ENCODE results near the gene TSPAN3.

Gene TSPAN3

GRCh38 chr15:77070495-77071304 is at the start of gene TSPAN3:
TSPAN3 (minus strand) TSS chr15:77071109; CDS start chr15:77070954, 155 bp downstream.
- DNase-seq (ENCODE audit: low spot score), result peak; percentile 99

DNA sequence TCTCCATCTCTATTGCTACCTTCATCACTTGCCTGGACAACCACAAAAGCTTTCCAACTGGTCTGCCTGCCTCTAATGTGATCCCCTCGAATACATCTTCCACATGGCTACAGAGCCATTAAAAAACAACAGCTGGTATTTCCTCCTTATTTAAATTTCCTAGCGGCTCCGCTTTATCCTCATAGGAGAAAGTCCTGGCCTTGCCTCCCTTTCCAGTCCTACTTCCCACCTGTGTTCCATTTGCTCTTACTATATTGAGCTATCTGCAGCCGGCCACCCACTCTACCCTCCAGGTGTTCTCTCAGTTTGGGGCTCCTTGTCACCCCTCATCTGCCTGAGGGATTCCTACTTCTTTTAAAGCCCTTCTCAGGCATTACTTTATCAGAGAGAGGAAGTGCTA is 49.7 kb upstream of the TSPAN3 start:
- no peak for DNase-seq (ENCODE audit: low spot score)

GRCh38 chr15:77119446-77119845 is 48.5 kb upstream of the TSPAN3 start:
- no peak for DNase-seq (ENCODE audit: low spot score)

GRCh38 chr15:77118882-77119321 is 48.0 kb upstream of the TSPAN3 start:
- DNase-seq (ENCODE audit: low spot score), result peak; percentile 68

DNA sequence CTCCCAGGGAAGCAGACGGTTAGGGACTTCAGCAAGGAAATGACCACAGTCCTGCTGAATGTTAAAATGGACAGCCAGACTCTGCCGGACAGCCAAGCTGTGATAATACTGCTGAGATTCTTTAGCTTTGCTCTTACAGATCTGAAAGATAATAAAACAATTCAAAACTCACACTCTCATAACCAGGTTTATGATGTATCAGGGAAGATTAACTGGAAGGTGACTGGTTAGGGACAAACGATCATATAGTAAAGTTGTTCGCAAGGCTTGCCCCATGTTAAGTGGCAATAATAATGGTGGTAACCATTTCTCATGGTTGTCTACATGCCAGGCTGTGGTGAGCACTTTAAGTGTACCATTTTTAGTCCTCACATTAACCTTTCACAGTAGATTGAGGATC is 44.3 kb upstream of the TSPAN3 start:
- DNase-seq (ENCODE audit: low spot score), result no peak

DNA sequence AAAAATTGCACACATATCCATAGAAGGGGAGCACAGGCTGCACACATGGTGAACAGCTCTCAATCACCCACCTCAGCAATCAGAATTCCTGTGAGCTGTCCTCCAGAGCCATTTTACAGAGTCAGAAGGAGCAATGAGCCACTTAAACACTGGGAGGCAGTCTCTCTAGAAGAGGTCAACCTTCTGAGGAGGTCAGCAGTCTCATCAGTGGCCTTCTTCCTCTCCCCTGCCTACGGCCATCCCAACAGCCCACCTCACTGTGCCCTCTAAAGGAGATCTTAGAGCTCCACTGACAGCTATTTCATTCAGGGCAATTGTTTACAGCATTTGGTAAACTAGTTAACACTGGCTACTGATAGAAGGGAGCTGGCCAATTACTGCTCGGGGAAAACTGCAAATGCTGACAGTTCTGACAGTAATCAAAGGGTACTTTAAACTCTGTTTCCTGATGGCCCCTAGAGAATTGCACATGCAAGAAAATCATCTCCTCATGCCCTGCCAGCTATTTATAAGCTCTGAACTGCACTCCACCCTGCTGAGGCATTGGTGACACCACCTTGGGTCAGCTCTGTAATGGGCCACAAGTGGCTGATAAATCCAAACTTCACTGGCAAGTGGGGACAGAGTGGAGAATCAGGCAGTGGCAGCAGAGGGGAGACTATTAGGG is 42.1 kb upstream of the TSPAN3 start:
- no peak for DNase-seq (ENCODE audit: low spot score)

DNA sequence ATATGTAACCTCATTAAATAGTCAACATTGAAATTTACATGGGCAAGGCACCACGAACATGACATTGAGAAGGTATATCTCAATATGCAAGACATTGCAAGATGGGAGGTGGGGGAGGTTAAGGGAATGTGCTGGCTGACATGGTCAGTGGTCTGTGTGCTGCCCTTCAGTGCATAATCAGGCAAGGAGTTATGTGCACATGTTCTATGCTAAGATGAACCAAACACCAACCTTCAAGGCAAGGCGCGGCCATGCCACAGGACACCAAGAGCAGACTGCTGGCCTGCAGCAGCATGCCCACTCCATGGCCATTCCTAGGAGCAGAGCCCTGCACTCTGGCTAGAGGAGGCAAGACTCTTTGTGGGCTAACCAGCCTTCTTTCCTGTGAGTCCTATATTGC is 40.9 kb upstream of the TSPAN3 start:
- no peak for DNase-seq (ENCODE audit: low spot score)

- DNase-seq (ENCODE audit: low spot score), result peak; percentile 79
These were observed 36.8 kb upstream of the TSPAN3 start for GRCh38 chr15:77107531-77108355.

DNA sequence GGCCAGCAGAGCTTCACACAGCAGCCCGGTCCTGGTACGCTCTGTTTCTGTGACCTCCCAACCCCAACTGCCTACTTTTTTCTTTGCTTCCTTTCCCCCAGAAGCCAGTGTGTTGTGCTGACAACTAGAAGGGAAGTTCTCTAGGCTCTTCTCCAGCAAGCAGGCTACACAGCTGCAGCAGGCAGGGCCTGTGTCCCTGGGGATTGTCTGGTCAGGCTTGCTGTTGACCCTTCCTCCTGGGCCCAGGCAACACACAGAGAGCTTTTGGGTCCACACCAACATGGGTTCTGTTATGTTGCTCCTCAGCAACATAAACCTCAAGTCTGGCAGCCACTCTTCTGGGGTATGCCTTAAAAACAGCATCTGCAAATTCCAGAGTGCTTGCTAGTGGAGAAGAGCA is 36.2 kb upstream of the TSPAN3 start:
- no peak for DNase-seq (ENCODE audit: low spot score)

DNA sequence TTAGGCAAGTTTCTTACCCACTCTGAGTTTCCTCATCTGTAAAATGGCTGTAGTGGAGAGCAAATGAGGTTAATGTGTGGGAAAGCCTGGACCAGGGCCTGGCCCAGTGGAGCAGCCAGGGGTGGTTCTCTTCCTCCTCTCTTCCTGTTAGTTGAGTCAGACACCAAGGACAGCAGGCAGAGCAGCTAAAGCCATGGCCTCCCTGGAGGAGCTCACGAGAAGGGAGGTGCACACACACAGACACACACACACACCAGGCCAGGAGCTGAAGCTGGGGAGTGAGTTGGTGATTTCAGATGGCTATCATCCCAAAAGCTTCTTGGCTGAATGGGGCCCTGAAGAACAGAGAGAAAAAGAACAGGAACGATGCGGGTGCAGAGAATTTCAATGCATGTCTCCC is 33.2 kb upstream of the TSPAN3 start:
- DNase-seq (ENCODE audit: low spot score), result no peak

GRCh38 chr15:77099741-77100463 is 29.0 kb upstream of the TSPAN3 start:
- no peak for DNase-seq (ENCODE audit: low spot score)

DNA sequence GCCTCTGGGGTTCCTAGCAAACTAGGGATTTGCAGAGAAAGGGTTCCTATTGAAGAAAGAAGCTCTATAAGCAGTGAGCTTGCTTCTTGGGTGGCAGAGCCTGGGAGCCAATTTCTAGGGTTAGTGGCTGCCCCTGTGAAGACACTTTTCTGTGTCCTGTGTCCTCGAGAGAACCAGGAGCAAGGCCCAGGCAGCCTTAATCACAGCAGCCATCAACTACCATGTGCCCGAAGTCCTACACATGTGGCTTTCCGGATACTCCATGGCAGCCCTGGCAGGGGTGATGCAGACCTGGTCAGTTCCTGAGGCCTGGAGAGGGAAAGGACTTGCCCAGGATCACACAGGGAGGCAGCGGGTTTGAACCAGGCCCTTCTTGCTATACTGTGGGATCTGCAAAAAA is 27.7 kb upstream of the TSPAN3 start:
- DNase-seq (ENCODE audit: low spot score), result no peak

DNA sequence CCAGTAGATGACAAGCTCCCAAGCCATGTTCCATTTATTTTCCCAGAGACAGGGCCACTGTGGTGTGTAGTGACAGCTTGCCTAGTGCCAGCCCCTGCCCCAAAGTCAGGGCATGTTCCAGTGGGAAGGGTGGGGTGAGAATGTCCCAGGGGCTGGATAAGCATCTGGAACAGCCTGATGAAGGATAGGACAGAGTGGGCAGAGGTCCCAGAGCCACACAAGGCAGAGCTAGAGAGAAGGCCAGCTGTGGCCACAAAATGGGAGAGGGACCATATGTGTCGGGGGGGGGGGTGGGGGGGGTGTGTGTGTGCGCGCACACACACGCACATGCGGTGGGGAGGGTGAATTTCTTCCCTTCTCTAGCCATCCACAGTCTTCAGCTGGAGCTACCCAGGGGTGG is 27.0 kb upstream of the TSPAN3 start:
- no peak for DNase-seq (ENCODE audit: low spot score)

GRCh38 chr15:77097248-77097721 is 26.4 kb upstream of the TSPAN3 start:
- DNase-seq (ENCODE audit: low spot score), result peak; percentile 84

- DNase-seq (ENCODE audit: low spot score), result no peak
These were observed 25.6 kb upstream of the TSPAN3 start for GRCh38 chr15:77096541-77096940.

DNA sequence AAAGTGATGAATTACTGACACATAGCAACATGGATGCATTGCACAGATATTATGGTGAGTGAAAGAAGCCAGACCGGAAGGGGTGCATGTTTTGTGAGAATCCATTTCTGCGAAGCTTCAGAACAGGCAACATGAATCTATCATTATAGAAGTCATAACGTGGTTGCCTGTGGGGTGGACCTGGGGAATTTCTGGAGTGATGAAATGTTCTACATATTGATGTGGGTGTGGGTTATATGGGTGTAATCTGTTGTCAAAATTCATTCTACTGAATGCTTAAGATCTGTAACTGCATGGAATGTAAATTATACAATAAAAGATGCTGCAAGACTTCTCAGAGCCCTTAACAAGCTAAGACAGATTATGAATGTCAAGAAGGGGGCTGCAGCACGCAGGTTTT is 25.2 kb upstream of the TSPAN3 start:
- DNase-seq (ENCODE audit: low spot score), result no peak

DNA sequence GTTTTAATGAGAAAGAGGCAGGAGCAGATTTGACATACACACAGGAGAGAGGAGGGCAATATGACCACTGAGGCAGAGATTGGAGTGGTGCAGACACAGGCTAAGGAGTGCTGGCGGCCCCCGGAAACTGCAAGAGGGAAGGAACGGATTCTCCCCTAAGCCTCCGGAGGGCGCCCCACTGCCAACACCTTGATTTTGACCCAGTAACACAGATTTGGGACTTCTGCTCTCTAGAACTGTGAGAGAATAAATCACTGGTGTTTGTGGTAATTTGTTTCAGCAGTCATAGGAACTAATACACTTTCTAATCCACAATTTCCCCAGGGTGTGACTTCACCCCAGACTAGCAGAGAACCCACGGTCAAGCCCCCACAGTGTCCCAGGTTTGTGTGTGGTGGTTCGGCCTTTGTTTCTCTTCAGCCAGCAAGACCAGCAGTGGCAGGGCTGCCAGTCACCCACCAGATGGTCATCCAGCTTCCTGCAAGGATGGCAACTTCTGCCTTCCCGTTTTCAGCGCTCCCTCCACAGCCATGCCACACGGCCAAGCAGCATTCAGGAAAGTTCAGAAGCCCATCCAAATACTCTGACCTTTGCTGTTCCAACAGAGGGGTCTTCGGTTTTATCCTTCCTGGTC is 23.6 kb upstream of the TSPAN3 start:
- DNase-seq (ENCODE audit: low spot score), result no peak

DNA sequence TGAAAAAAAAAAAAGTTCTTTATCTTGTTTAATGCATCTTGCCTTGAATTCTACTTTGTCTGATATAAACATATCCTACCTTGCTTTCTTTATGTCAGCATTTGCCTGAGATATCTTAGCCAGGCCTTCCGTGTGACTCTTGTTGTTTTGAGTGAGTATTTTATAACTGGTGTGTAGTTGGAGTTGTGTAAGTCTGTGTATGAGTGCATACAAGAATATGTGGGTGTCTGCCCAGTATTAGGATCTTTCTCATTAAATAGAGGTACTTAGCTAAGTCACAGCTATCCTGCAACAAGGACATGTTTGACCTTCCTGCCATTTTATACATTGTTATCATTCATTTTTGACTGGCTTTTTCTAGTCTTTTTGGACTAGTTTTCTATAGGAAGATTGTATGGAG is 22.5 kb upstream of the TSPAN3 start:
- no peak for DNase-seq (ENCODE audit: low spot score)

- no peak for DNase-seq (ENCODE audit: low spot score)
These were observed 20.2 kb upstream of the TSPAN3 start for GRCh38 chr15:77091097-77091496.

DNA sequence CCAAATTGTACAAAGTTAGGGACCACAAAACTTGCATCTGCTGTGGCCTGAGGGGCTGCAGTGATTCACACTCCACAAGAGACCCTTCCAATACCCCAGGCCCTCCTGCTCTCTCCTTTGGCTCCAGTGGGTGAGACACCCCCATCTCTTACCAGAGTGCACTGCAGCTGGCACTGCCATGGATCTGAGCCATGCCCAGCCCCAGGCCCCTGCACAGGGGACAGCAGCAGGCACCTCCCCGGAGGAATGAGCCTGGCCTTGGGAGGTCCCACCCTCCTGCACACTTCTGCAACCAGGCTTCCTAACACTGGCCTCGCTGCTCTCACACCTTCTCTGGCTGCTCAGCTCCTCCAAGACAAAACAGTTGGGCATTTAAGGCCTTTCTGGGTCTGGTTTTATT is 16.3 kb upstream of the TSPAN3 start:
- no peak for DNase-seq (ENCODE audit: low spot score)

DNA sequence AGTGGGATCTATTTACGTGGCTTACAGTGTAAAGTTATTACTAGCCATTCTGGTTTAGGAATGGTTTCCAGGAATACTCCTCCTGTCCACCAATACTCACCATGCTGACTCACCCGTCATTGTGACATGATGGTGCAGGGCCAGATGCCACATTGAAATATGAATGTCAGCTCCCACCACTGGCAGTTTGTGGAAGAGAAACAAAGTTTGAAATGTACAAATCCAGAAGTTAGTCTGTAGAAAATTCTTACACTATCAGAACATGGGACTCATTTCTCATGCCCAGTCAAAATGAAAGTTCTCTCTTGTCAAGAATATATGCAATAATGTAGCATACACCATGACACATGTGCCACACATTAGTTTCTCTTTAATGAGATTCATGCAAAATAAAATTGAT is 14.4 kb upstream of the TSPAN3 start:
- DNase-seq (ENCODE audit: low spot score), result no peak

All from D341Med (cell line).